IMR-90 (cell line): ENCODE data around the gene KLK13. TPM values are rescaled to one million over a fixed set of nuclear protein-coding genes. Genes with fewer than 3 reads are reported as not detected.
A peak's percentile ranks its signal among the peaks of the same experiment; 100 is the strongest.

Experiments
- ATAC-seq: fragments of 200-7000 bp; cut with Tn5 transposase; 2 replicates; pipeline ENCODE4 v1.9.1; 2020; ENCODE audit warnings: low read depth, mild to moderate bottlenecking, moderate library complexity
- BruUV-seq: library from RNA; stranded (reverse); fragments of 400-500 nt; replicated peaks from 2 replicates; lab custom pipeline; 2021; lab: Mats Ljungman, UMichigan
- CTCF ChIA-PET: fragments of 300-600 bp; formaldehyde crosslinking; extraction: SDS; loops from one replicate; lab custom pipeline; 2021; ENCODE audit warnings: antibody characterized with exemption; lab: Yijun Ruan, JAX
- POLR2A ChIA-PET: fragments of 300-600 bp; sonication (Branson Sonifier 250); formaldehyde crosslinking; loops from one replicate; lab custom pipeline; 2022; ENCODE audit warnings: antibody characterized with exemption; ENCODE audit not compliant: unreplicated experiment; lab: Charles Lee
- DNase-seq: peaks from one replicate; pipeline ENCODE4 v3.0.0; 2013
- H2AFZ ChIP-seq: replicated peaks from 2 replicates; pipeline ENCODE3; 2013; ENCODE audit warnings: low read length, mild to moderate bottlenecking; ENCODE audit not compliant: poor library complexity
- H2AK5ac ChIP-seq: 2 replicates; pipeline ENCODE4 v1.6.1; 2013; ENCODE audit warnings: low read depth, low read length, inconsistent platforms
- H2AK9ac ChIP-seq: replicated peaks from 2 replicates; pipeline ENCODE3; 2013; ENCODE audit warnings: mild to moderate bottlenecking, low read depth, low read length, moderate library complexity; ENCODE audit not compliant: poor library complexity
- H2BK120ac ChIP-seq: 2 replicates; pipeline ENCODE4 v1.6.1; 2013; ENCODE audit warnings: low read depth, low read length, inconsistent platforms
- H2BK15ac ChIP-seq: 3 replicates; pipeline ENCODE4 v1.6.1; 2013; ENCODE audit warnings: low read depth, low read length, inconsistent platforms
- H2BK20ac ChIP-seq: 2 replicates; pipeline ENCODE4 v1.6.1; 2013; ENCODE audit warnings: low read depth, mild to moderate bottlenecking, inconsistent platforms, low read length, moderate library complexity
- H2BK5ac ChIP-seq: 2 replicates; pipeline ENCODE4 v1.6.1; 2013; ENCODE audit warnings: mild to moderate bottlenecking, low read depth, low read length, inconsistent platforms; ENCODE audit not compliant: poor library complexity, severe bottlenecking
- H3K14ac ChIP-seq: replicated peaks from 2 replicates; pipeline ENCODE4 v1.6.1; 2013; ENCODE audit warnings: low read depth, low read length, inconsistent platforms
- H3K18ac ChIP-seq: 2 replicates; pipeline ENCODE4 v1.6.1; 2013; ENCODE audit warnings: low read depth, low read length, control low read depth
- H3K23ac ChIP-seq: 2 replicates; pipeline ENCODE4 v1.6.1; 2013; ENCODE audit warnings: low read depth, low read length, inconsistent platforms
- H3K27ac ChIP-seq: 2 replicates; pipeline ENCODE4 v1.5.1; 2013; ENCODE audit warnings: mild to moderate bottlenecking, control low read depth, low read length; ENCODE audit not compliant: insufficient read depth
- H3K27me3 ChIP-seq: 2 replicates; pipeline ENCODE4 v1.6.1; 2013; ENCODE audit warnings: low read length; ENCODE audit not compliant: control insufficient read depth, insufficient read depth
- H3K36me3 ChIP-seq: 2 replicates; pipeline ENCODE4 v1.6.1; 2013; ENCODE audit warnings: low read length, mixed read lengths; ENCODE audit not compliant: control insufficient read depth, insufficient read depth
- H3K4ac ChIP-seq: 2 replicates; pipeline ENCODE4 v1.6.1; 2013; ENCODE audit warnings: low read depth, low read length, inconsistent platforms
- H3K4me1 ChIP-seq: 2 replicates; pipeline ENCODE4 v1.6.1; 2013; ENCODE audit warnings: low read length, mixed read lengths; ENCODE audit not compliant: control insufficient read depth, insufficient read depth
- H3K4me2 ChIP-seq: 2 replicates; pipeline ENCODE4 v1.6.1; 2013; ENCODE audit warnings: low read depth, mild to moderate bottlenecking, control low read depth, low read length, moderate library complexity
- H3K4me3 ChIP-seq: 2 replicates; pipeline ENCODE4 v1.5.1; 2013; ENCODE audit warnings: low read depth, mild to moderate bottlenecking, control low read depth, low read length, moderate library complexity; ENCODE audit not compliant: insufficient read depth
- H3K56ac ChIP-seq: 2 replicates; pipeline ENCODE4 v1.6.1; 2013; ENCODE audit warnings: low read length, inconsistent platforms; ENCODE audit not compliant: insufficient read depth; ENCODE audit errors: extremely low read depth
- H3K79me1 ChIP-seq, 2 experiments: 2 replicates each; pipeline ENCODE4 v1.6.1; 2013; ENCODE audit warnings: low read length in 2 of 2, inconsistent platforms in 1 of 2, low read depth in 1 of 2
- H3K9ac ChIP-seq: 2 replicates; pipeline ENCODE4 v1.6.1; 2013; ENCODE audit warnings: low read depth, low read length, control low read depth
- H3K9me1 ChIP-seq: 2 replicates; pipeline ENCODE4 v1.6.1; 2013; ENCODE audit warnings: low read length, inconsistent platforms; ENCODE audit not compliant: insufficient read depth
- H3K9me3 ChIP-seq: 2 replicates; pipeline ENCODE4 v1.6.1; 2013; ENCODE audit warnings: low read length; ENCODE audit not compliant: control insufficient read depth, insufficient read depth
- H4K20me1 ChIP-seq: 2 replicates; pipeline ENCODE4 v1.6.1; 2013; ENCODE audit warnings: low read length, inconsistent platforms; ENCODE audit not compliant: insufficient read depth
- H4K5ac ChIP-seq: 2 replicates; pipeline ENCODE4 v1.6.1; 2013; ENCODE audit warnings: mild to moderate bottlenecking, low read depth, low read length, control low read depth
- H4K8ac ChIP-seq, 2 experiments: 2 replicates each; pipeline ENCODE4 v1.6.1; 2013; ENCODE audit warnings: low read depth in 2 of 2, low read length in 2 of 2, control low read depth in 1 of 2, inconsistent platforms in 1 of 2
- H4K91ac ChIP-seq: 2 replicates; pipeline ENCODE4 v1.6.1; 2013; ENCODE audit warnings: low read depth, low read length, inconsistent platforms; ENCODE audit not compliant: insufficient read depth
- BHLHE40 ChIP-seq: fragments of 150-350 bp; IDR thresholded peaks from 2 replicates; pipeline ENCODE4 v1.6.1; 2016; ENCODE audit warnings: mild to moderate bottlenecking, low read depth, low read length
- CEBPB ChIP-seq: IDR thresholded peaks from 2 replicates; pipeline ENCODE4 v1.6.1; 2012; ENCODE audit warnings: low read depth, low read length, improper control_type of control experiment
- CHD1 ChIP-seq: IDR thresholded peaks from 2 replicates; pipeline ENCODE4 v1.6.1; 2012; ENCODE audit warnings: low read depth, low read length, improper control_type of control experiment
- CTCF ChIP-seq: conservative IDR thresholded peaks from 2 replicates; pipeline ENCODE4 v1.5.1; 2012; ENCODE audit warnings: mild to moderate bottlenecking, low read depth, low read length, improper control_type of control experiment
- ELK1 ChIP-seq: fragments of 150-350 bp; IDR thresholded peaks from 2 replicates; pipeline ENCODE4 v1.6.1; 2016; ENCODE audit warnings: low read depth, mild to moderate bottlenecking, low read length, moderate library complexity, borderline replicate concordance
- FOS ChIP-seq: fragments of 150-350 bp; IDR thresholded peaks from 2 replicates; pipeline ENCODE4 v1.6.1; 2016; ENCODE audit warnings: low read depth, low read length
- MAFK ChIP-seq: IDR thresholded peaks from 2 replicates; pipeline ENCODE4 v1.6.1; 2012; ENCODE audit warnings: low read depth, low read length, improper control_type of control experiment
- MAZ ChIP-seq: IDR thresholded peaks from 2 replicates; pipeline ENCODE4 v1.6.1; 2012; ENCODE audit warnings: low read depth, mild to moderate bottlenecking, low read length, improper control_type of control experiment, moderate library complexity, borderline replicate concordance
- MXI1 ChIP-seq: IDR thresholded peaks from 2 replicates; pipeline ENCODE4 v1.6.1; 2012; ENCODE audit warnings: low read depth, mild to moderate bottlenecking, low read length, moderate library complexity, borderline replicate concordance
- NFE2L2 ChIP-seq: fragments of 150-350 bp; IDR thresholded peaks from 2 replicates; pipeline ENCODE4 v1.6.1; 2016; ENCODE audit warnings: low read depth, mild to moderate bottlenecking, low read length
- POLR2A ChIP-seq: IDR thresholded peaks from 2 replicates; pipeline ENCODE4 v1.6.1; 2012; ENCODE audit warnings: mild to moderate bottlenecking, low read depth, low read length
- RAD21 ChIP-seq: IDR thresholded peaks from 2 replicates; pipeline ENCODE4 v1.6.1; 2012; ENCODE audit warnings: low read length, improper control_type of control experiment
- RCOR1 ChIP-seq: IDR thresholded peaks from 2 replicates; pipeline ENCODE4 v1.6.1; 2012; ENCODE audit warnings: mild to moderate bottlenecking, low read length, improper control_type of control experiment; ENCODE audit not compliant: insufficient replicate concordance
- RFX5 ChIP-seq: IDR thresholded peaks from 2 replicates; pipeline ENCODE4 v1.8.0; 2012; ENCODE audit warnings: low read depth, mild to moderate bottlenecking, low read length, moderate library complexity
- SMC3 ChIP-seq: fragments of 150-350 bp; IDR thresholded peaks from 2 replicates; pipeline ENCODE4 v1.6.1; 2016; ENCODE audit warnings: low read depth, mild to moderate bottlenecking, antibody characterized with exemption, low read length, moderate library complexity
- USF2 ChIP-seq: fragments of 150-350 bp; IDR thresholded peaks from 2 replicates; pipeline ENCODE4 v1.6.1; 2017; ENCODE audit warnings: mild to moderate bottlenecking, antibody characterized with exemption, low read length, low read depth
- whole genome bisulfite sequencing, 2 experiments: methylation state at CpG; one replicate each; pipeline versions ENCODE4 v1.1.5 to v1.1.7; 2013; ENCODE audit warnings: missing lambda C conversion rate in 2 of 2; ENCODE audit not compliant: insufficient read length in 1 of 2; ENCODE audit errors: extremely low coverage in 2 of 2; 5-methylcytosine and 5-hydroxymethylcytosine counted together
- dilution Hi-C: fragments of 300-500 bp; cut with HindIII; formaldehyde crosslinking; loops from one replicate; pipeline ENCODE4 v1.14.3; 2018; ENCODE audit warnings: low sequenced_read_pairs; ENCODE audit not compliant: unreplicated experiment
- in situ Hi-C: fragments of 300-500 bp; cut with MboI; formaldehyde crosslinking; loops from 3 replicates; pipeline ENCODE4 v1.14.3; 2019; ENCODE audit warnings: low sequenced_read_pairs, inconsistent platforms, mixed read lengths
- intact Hi-C: fragments of 100-400 bp; cut with micrococcal nuclease; formaldehyde crosslinking; loops from 2 replicates; pipeline ENCODE4 v1.10.0; 2022
- polyA plus RNA-seq, 3 experiments: library from polyadenylated mRNA; depleted of rRNA; stranded (reverse); fragments of >200 nt; gene quantifications; 2 replicates each; pipeline ENCODE4 v1.2.3, GENCODE V29; 2012; ENCODE audit warnings: low replicate concordance in 1 of 3
- total RNA-seq: library from RNA; depleted of rRNA; stranded (reverse); fragments of >200 nt; gene quantifications from 2 replicates; pipeline ENCODE4 v1.2.3, GENCODE V29; 2012

Gene KLK13
- total and polyA plus RNA-seq, 2 of the 4 experiments (the other 2 are of a cell fraction): not detected

- no peak overlapping the region for H2AFZ ChIP-seq
- H4K8ac ChIP-seq: no peak overlapping the region
- no peak overlapping the region for H3K4me2 ChIP-seq
- H3K9ac ChIP-seq: no peak overlapping the region
- H4K5ac ChIP-seq: no peak overlapping the region
- H3K56ac ChIP-seq: no peak overlapping the region
- in situ Hi-C loops (no loop called here), intact Hi-C loops (no loop called here), dilution Hi-C loops (no loop called here)
- no peak overlapping the region for H3K4me3 ChIP-seq
- POLR2A ChIA-PET: no interaction called here
- DNase-seq (no peak), ATAC-seq (peak; percentile 9; the same call in 1 of the 2 replicates)
- no CpG with 5 or more reads among the region's 8 CpGs for WGBS, 2 experiments
- H2AK5ac ChIP-seq: no peak overlapping the region
- no peaks in the 10 kb centered on the region for H3K9me1 ChIP-seq
- no peaks in the 10 kb centered on the region for H3K27me3 ChIP-seq
- H2BK15ac ChIP-seq: no peak overlapping the region
- no peak overlapping the region for H3K4ac ChIP-seq
- no peak overlapping the region for H3K27ac ChIP-seq
- peaks cover 4% of the 10 kb centered on the region for H3K36me3 ChIP-seq
- H2BK120ac ChIP-seq: no peak overlapping the region
- H4K91ac ChIP-seq: no peak overlapping the region
- H3K18ac ChIP-seq: no peak overlapping the region
- CTCF ChIA-PET: no interaction called here
- peaks cover 0 to 10% of the 10 kb centered on the region in 2 experiments; a peak in 1 of 4 replicates for H3K79me1 ChIP-seq
- no peak overlapping the region for H3K23ac ChIP-seq
- peaks cover 3% of the 10 kb centered on the region; the same call in 1 of the 2 replicates for H3K4me1 ChIP-seq
- BruUV-seq: no TSS peak
- no peak overlapping the region for H2BK5ac ChIP-seq
- H3K9me3 ChIP-seq: no peaks in the 10 kb centered on the region
- no peak overlapping the region for H3K14ac ChIP-seq
- H4K20me1 ChIP-seq: peaks cover 8% of the 10 kb centered on the region
- TF ChIP-seq NFE2L2: no peak
- no peak for TF ChIP-seq RAD21
- TF ChIP-seq MAZ: no peak
- no peak for TF ChIP-seq MAFK
- TF ChIP-seq CEBPB: no peak
- TF ChIP-seq CHD1: no peak
- no peak for TF ChIP-seq POLR2A
- no peak for TF ChIP-seq USF2
- no peak for TF ChIP-seq CTCF
- no peak for TF ChIP-seq MXI1
- no peak for TF ChIP-seq SMC3
- no peak for TF ChIP-seq FOS
- no peak for TF ChIP-seq BHLHE40
- no peak for TF ChIP-seq ELK1
- no peak for TF ChIP-seq RFX5
- TF ChIP-seq RCOR1: no peak
- no peak overlapping the region for H2AK9ac ChIP-seq
- H2BK20ac ChIP-seq: no peak overlapping the region
Measured at GRCh38 chr19:51093101-51093500, 28.2 kb upstream of the KLK13 start.
